ENCODE measurements around the gene SPECC1.
"Not testable (repeated sequence)": the region's sequence is repeated elsewhere in the genome, so short reads cannot be mapped to it uniquely, and the experiment has no call there.

SPECC1 gene

DNA sequence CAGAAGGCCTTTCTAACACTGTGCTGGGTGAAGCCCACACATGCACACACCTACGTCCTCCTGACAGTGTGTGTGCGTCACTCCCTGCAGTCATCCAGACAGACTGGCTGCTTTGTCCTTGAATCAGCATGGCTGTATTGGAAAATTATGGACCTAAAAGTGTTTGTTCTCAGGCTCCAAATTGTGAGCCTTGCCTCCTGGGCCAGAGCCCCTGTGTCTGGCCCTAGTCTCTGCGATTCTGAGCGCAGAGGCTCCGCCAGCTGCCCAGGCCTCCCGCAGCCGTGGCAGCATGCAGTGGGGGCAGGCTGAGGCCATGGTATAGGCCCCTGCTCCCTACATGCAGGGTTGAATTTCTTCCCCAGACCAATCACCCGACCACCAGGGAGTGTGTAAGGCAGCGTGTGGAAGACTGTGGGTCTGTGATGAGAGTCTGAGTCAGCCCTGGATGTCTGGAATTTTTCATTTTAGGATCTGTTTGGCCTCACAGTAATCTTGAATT, 291.3 kb downstream of the SPECC1 start:
- no peak for DNase-seq (ENCODE audit: low spot score in 2 of 2)
- Mint-ChIP-seq H3K9me3 (peaks cover 3% of the 10 kb centered on the region), H3K27ac (peak overlapping the region; percentile 56), H3K4me1 (no peaks in the 10 kb centered on the region), H3K36me3 (no peaks in the 10 kb centered on the region), H3K4me3 (no peak overlapping the region)
- no peak for ATAC-seq

DNA sequence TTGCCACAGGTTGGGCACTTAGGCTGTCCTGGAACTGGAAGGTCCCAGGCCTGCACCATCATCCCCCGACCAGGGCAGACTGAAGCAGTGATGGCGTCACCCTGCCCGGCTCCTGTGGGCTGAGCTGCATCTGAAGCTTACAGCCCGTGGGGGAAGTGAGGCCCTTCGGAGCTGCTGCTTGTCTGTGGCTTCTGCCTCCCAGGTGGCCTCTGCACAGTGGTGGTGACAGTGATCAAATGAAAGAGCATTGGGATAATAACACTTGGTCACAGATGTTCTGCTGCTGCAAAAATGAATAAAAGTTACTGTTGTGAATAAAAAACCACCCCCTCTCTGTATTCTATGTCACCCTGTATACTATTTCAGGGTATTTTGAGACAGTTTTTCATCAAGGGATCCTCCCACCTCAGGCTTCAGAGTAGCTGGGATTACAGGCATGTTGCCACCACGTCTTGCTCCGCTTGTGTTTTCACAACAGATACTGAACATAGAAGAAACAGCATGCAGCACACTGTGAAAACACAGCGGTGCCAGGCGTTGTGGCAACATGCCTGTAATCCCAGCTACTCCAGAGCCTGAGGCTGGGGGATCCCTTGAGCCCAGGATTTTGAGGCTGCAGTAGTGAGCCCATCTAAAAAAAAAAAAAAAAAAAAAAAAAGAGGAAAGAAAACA, 293.2 kb downstream of the SPECC1 start:
- Mint-ChIP-seq H3K36me3 (no peaks in the 10 kb centered on the region), H3K27ac (no peak overlapping the region), H3K9me3 (peaks cover 14% of the 10 kb centered on the region), H3K4me1 (no peaks in the 10 kb centered on the region), H3K4me3 (no peak overlapping the region)
- ATAC-seq (no peak), DNase-seq (ENCODE audit: low spot score in 2 of 2) (no peak)

DNA sequence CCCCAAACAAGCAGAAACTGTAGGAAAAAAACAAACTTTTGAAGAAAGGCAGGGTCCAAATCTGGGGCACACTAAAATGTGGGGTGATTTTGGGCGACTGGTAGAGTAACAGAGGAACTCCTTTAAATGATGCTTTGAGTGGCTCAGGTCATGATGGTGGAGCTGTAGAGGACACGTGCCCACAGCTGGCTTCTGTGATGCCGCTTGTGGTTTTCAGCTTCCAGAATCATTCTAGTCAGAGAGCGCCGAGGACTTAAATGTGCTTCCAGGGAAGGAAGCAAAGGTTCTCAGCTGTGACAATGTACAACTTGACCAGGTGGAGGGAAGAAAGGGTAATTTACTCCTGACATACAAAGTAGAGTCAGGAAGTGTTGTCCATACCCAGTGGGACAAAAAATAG, 295.8 kb downstream of the SPECC1 start:
- H3K4me1 Mint-ChIP-seq = no peaks in the 10 kb centered on the region
- ATAC-seq (no peak), DNase-seq (ENCODE audit: low spot score in 2 of 2) (no peak)
- no peak overlapping the region for H3K27ac Mint-ChIP-seq
- H3K9me3 Mint-ChIP-seq = peaks cover 16% of the 10 kb centered on the region
- H3K4me3 Mint-ChIP-seq = no peak overlapping the region
- H3K36me3 Mint-ChIP-seq = no peaks in the 10 kb centered on the region

DNA sequence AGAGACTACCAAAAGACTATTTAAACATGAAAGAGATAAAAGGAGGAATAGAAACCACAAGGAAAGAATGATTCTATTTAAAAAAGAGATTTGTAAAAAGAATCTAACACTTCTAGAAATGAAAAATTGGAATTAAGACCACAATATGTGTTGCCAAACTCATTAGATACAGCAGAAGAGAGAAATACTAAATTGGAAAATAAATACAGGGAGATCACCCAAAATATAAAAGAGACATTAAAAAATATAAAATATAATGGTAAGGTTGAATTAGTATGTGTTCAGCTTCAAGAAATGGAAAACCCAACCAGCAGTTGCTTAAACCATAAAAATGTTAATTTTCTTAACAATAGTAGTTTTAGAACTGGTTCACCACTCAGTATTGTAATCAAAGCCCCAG, 297.8 kb downstream of the SPECC1 start:
- DNase-seq (ENCODE audit: low spot score in 2 of 2) = no peak
- H3K36me3 Mint-ChIP-seq = no peaks in the 10 kb centered on the region
- H3K4me1 Mint-ChIP-seq = no peaks in the 10 kb centered on the region
- ATAC-seq = no peak
- no peak overlapping the region for H3K4me3 Mint-ChIP-seq
- no peak overlapping the region for H3K27ac Mint-ChIP-seq
- H3K9me3 Mint-ChIP-seq = peaks cover 16% of the 10 kb centered on the region

DNA sequence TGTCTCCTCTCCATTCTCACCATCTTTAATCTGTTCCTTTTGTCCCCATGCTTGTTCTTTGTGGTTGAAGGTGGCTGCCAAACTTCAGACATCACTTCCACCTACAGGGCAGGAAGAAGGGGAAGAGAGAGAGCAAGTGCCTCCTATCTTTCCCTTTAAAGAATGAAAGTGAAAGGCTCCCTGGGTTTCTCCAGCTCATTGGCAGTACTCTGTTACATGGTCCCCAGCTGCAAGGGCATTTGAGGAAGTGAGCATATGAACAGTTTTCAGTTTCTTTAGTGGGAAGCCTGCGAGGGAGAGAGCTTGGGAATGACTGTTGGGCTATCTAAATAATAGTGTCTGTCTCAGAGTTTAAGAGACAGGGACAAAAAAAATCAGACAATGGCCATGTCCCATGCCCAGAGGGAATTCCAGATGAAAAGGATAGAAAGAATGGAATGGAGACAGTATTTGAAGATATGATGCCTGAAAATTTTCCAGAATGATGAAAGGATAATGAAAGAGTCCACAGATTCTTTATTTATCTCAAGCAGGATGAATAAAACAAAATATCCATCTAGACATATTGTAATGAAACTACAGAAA, 298.3 kb downstream of the SPECC1 start:
- H3K27ac Mint-ChIP-seq = no peak overlapping the region
- no peak overlapping the region for H3K4me3 Mint-ChIP-seq
- no peaks in the 10 kb centered on the region for H3K36me3 Mint-ChIP-seq
- no peaks in the 10 kb centered on the region for H3K4me1 Mint-ChIP-seq
- H3K9me3 Mint-ChIP-seq = peaks cover 16% of the 10 kb centered on the region
- ATAC-seq = no peak
- no peak for DNase-seq (ENCODE audit: low spot score in 2 of 2)

DNA sequence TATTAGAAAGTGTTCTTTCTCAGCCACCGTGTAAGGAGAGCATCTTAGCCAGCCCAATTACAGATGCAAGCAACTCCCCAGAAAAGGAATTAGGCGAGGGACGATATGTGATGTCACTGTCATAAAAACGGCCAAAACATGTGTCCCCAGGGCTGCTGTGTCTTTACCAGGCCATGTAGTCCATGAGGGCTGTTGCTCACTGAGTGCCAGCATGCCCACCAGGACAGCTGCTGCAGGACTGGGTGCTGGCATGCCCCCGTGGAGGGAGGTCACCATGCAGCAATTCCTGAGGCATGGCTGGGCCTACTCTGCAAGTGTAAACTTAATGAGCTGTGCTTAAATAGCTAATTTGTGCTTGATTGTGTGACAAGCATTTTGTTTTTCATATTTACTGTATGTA, 301.3 kb downstream of the SPECC1 start:
- peaks cover 12% of the 10 kb centered on the region for H3K9me3 Mint-ChIP-seq
- H3K27ac Mint-ChIP-seq = no peak overlapping the region
- no peak overlapping the region for H3K4me3 Mint-ChIP-seq
- H3K36me3 Mint-ChIP-seq = no peaks in the 10 kb centered on the region
- DNase-seq (ENCODE audit: low spot score in 2 of 2) = no peak
- H3K4me1 Mint-ChIP-seq = no peaks in the 10 kb centered on the region
- no peak for ATAC-seq

DNA sequence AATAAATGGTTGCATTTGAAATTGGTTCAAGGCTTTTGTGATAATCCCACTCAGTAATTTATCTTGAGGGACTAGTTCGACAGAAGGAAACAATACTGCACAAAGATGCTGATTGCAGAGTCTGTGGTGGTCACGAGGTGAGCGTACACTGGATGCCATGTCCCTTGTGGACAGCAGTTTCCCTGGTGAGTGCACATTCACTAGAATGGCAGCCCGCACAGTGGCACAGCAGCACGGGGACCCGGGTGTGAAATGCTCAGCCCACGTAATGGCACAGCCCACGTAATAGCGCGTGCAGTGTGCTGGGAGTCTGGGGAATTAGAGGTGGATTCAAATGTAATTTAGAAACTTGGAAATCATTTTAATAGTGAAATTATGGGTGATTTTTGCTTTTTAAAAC, 304.1 kb downstream of the SPECC1 start:
- Mint-ChIP-seq H3K4me1 (no peaks in the 10 kb centered on the region), H3K27ac (no peak overlapping the region), H3K9me3 (no peaks in the 10 kb centered on the region), H3K36me3 (no peaks in the 10 kb centered on the region), H3K4me3 (no peak overlapping the region)
- no peak for ATAC-seq
- DNase-seq (ENCODE audit: low spot score in 2 of 2) = no peak

DNA sequence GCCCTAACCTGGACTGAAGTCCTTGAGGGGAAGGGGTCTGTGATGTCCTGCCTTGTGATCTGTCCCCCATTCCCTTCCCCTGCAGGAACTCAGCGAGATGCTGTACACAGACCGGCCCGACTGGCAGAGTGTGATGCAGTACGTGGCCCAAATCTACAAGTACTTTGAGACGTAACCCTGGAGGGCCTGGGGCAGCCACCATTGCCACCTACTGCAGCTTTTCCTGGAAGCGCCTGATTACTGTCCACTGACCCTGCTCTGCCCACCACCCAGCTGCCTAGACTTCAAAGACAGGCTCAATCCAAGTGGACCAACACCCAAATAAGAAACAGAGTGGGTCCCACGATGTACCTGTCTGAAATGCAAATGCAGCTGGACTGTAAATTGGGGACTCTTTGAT, 304.7 kb downstream of the SPECC1 start:
- H3K36me3 Mint-ChIP-seq = no peaks in the 10 kb centered on the region
- H3K27ac Mint-ChIP-seq = no peak overlapping the region
- no peaks in the 10 kb centered on the region for H3K4me1 Mint-ChIP-seq
- no peaks in the 10 kb centered on the region for H3K9me3 Mint-ChIP-seq
- DNase-seq (ENCODE audit: low spot score in 2 of 2) = no peak
- H3K4me3 Mint-ChIP-seq = no peak overlapping the region
- no peak for ATAC-seq

DNA sequence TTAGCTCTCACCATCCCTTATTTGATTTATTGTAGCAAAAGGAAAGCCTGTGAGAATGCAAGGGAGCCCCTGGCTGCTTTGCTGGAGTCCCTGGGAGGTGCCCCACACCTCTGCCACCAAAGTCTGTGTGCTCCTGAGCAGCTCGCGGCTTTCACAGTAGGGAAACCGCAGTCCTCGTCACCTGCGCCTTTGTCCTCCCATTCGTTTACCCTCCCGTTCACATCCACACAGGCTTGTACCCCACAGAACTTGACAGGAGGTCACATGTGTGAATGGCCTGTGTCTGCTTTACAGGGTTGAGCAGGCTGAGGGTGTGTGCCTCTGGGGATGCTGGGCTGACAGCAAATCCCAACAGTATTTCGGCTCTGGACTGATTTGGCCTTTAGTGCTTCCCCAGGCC, 305.7 kb downstream of the SPECC1 start:
- H3K4me3 Mint-ChIP-seq = no peak overlapping the region
- no peak overlapping the region for H3K27ac Mint-ChIP-seq
- no peak for ATAC-seq

DNA sequence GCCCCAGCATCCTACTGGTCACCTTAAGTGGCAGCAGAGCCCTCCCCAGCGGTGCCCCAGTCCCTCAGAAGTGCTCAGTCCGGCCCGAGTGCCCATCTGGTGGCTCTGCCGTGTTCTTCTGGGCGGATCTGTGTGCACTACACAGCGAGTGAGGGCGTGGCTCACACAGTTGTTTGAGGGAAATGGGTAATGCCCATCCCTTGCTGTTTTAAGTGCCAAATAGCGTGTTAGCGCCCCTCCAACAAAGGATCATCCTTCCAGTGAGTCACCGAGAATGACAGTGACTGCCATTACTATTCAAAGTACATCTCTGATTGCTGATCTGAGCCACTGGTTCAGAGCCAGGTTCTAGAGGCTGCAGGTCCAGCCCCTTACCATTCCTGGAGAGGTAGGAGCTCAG, 306.2 kb downstream of the SPECC1 start:
- ATAC-seq (no peak), DNase-seq (ENCODE audit: low spot score in 2 of 2) (no peak)
- Mint-ChIP-seq H3K36me3 (no peaks in the 10 kb centered on the region), H3K4me1 (no peaks in the 10 kb centered on the region), H3K4me3 (no peak overlapping the region), H3K9me3 (no peaks in the 10 kb centered on the region), H3K27ac (no peak overlapping the region)

More for the DNA sequence above, 305.7 kb downstream of the SPECC1 start:
- Mint-ChIP-seq H3K9me3 (no peaks in the 10 kb centered on the region), H3K4me1 (no peaks in the 10 kb centered on the region), H3K36me3 (no peaks in the 10 kb centered on the region)
- no peak for DNase-seq (ENCODE audit: low spot score in 2 of 2)

DNA sequence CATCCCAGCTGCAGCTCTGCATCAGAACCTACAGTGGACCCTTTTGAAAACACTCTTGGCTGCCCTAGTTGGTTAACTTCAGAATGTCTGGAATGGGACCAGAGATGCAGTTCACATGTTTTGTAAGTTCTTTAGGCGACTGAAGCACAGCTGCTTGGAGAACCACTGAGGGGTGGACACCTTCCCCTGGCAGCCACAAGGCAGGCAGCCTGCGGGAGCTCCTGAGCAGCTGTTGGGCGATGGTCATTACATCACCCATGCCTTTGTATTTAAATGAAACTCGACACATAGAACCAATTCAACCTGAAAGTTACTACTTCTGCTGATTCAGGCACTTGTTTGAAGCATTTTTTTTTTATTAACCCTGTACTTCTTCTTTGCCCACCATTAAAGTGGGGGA, 306.7 kb downstream of the SPECC1 start:
- ATAC-seq (no peak), DNase-seq (ENCODE audit: low spot score in 2 of 2) (no peak)
- Mint-ChIP-seq H3K4me3 (no peak overlapping the region), H3K27ac (no peak overlapping the region), H3K9me3 (no peaks in the 10 kb centered on the region), H3K4me1 (peaks cover 1% of the 10 kb centered on the region), H3K36me3 (no peaks in the 10 kb centered on the region)

DNA sequence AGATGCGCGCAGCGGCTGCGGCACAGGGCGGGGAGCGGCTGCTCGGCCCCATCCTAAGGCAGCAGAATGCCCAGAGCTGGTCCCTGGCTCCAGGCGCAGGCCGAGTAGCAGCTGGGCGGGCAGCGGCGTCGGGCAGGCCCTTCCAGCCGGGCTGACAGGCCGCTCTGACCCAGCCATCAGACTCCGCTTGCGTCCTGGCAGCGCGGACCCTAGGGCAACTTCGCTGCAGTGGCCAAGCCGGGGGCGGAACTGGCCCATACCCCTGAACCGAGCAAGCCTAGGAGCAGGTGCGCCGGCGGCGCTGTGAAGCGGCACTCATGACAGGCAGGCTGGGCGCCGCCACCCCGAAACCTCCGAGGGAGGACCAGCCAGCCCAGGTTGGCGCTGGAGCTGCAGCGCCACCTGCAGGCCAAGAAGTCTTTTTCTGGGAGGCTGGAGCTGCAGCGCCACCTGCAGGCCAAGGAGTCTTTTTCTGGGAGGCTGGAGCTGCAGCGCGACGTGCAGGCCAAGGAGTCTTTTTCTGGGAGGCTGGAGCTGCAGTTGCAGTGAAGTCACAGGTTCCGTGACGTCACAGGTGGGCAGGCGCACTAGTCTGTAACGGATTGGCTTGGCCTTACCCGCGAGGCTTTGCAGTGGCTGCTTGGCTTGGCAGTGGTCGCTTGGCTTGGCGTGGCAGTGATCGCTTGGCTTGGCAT, 311.5 kb downstream of the SPECC1 start:
- H3K9me3 Mint-ChIP-seq, H3K27ac Mint-ChIP-seq, H3K4me1 Mint-ChIP-seq, H3K36me3 Mint-ChIP-seq: not testable (repeated sequence)
- H3K4me3 Mint-ChIP-seq = peak overlapping the region; percentile 34
- peak; percentile 67 to 86 for DNase-seq (ENCODE audit: low spot score in 2 of 2)
- ATAC-seq = peak; percentile 91

DNA sequence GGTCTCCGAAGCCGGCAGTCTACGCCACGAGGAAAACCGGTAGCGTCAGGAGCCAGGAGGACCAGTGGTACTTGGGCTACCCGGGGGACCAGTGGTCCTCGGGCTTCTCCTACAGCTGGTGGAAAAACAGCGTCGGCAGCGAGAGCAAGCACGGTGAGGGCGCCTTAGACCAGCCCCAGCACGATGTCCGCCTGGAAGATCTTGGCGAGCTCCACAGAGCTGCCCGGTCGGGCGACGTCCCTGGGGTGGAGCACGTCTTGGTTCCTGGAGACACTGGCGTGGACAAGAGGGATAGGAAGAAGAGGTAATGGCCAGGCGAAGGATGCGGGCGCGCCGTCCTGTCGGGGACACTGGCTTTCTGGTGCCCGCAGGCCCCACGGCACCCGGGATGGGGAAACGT, 312.2 kb downstream of the SPECC1 start:
- DNase-seq (ENCODE audit: low spot score in 2 of 2); ATAC-seq; H3K36me3 Mint-ChIP-seq; H3K27ac Mint-ChIP-seq; H3K4me1 Mint-ChIP-seq; H3K9me3 Mint-ChIP-seq: not testable (repeated sequence)
- peak overlapping the region; percentile 34 for H3K4me3 Mint-ChIP-seq

DNA sequence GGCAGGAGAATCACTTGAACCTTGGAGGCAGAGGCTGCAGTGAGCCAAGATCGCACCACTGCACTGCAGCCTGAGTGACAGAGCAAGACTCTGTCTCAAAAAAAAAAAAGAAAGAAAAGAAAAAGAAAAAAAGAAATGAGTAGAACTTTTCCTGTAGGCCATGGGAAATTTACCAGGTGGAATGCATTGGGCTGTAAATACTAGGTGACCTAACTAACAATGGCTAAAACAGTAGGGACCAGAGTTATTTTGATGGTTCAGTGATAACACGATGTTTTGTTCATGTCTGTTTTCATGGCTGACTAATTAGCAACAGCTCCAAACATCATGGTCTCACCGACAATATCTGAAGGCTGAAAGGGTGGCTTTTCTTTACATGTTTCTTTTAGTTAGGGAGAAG, 318.6 kb downstream of the SPECC1 start:
- H3K9me3 Mint-ChIP-seq; H3K4me3 Mint-ChIP-seq; H3K36me3 Mint-ChIP-seq; ATAC-seq; DNase-seq (ENCODE audit: low spot score in 2 of 2); H3K27ac Mint-ChIP-seq; H3K4me1 Mint-ChIP-seq: not testable (repeated sequence)

DNA sequence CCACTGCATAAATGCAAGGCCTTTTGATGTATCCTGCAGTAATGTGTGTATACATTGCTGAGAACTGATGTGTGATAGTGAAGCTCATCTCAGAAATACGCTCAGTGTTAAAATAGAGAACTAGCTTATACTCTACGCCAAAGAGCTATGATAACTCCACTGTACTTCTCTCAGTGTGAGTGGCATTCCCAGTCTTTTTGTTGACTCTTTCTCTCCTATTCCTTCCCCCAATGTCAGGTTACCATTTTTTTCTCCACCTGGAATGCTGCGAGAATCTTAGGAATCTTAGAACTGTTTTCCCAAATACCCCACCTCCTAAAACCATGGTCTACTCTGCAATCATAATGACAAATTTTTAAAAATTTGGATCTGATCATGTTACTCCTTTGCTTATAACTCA, 342.2 kb downstream of the SPECC1 start:
- H3K4me3 Mint-ChIP-seq; DNase-seq (ENCODE audit: low spot score in 2 of 2); H3K4me1 Mint-ChIP-seq; H3K27ac Mint-ChIP-seq; H3K9me3 Mint-ChIP-seq; H3K36me3 Mint-ChIP-seq; ATAC-seq: not testable (repeated sequence)

DNA sequence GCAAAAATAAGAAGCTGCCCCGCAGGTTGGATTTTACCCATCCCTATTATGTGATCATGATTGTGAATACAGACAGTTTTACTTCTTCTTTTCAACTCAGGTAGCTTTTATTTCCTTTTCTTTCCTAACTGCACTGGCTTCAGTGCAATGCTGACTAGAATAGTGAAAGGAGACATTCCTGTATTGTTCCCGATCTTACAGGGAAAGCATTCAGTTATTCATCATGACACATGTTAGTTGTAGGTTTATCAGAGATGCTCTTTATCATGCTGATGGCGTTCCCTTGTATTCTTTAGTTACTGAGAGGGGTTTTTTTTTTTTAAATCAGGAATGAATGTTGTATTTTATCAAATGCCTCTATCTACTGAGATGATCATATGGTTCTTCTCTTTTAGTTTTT, 343.4 kb downstream of the SPECC1 start:
- H3K4me3 Mint-ChIP-seq; DNase-seq (ENCODE audit: low spot score in 2 of 2); H3K36me3 Mint-ChIP-seq; H3K4me1 Mint-ChIP-seq; ATAC-seq; H3K9me3 Mint-ChIP-seq; H3K27ac Mint-ChIP-seq: not testable (repeated sequence)

All from stimulated activated effector memory CD8-positive, alpha-beta T cell treated with anti-CD3 and anti-CD28 coated beads, Interleukin-12 subunit alpha, Interleukin-12 subunit beta, amount 100 ng/mL, for 72 hours (primary cell).